Activated CD4-positive, alpha-beta T cell treated with anti-CD3 and anti-CD28 coated beads, Interleukin-2, amount 50 U/mL, for 4 hours (primary cell): ENCODE results near the gene PNCK.

ENCODE experiments used
- DNase-seq, 2 experiments: peaks; one replicate each; pipeline ENCODE4 v3.0.0-alpha.2; 2020

The PNCK gene

GRCh38 chrX:153640736-153641575, 32.7 kb downstream of the PNCK start:
- no peak for DNase-seq

- no peak for DNase-seq
Observed at GRCh38 chrX:153640045-153640686, 33.4 kb downstream of the PNCK start.

- DNase-seq = no peak
Observed at GRCh38 chrX:153639177-153640044, 34.2 kb downstream of the PNCK start.

GRCh38 chrX:153638436-153639176, 35.0 kb downstream of the PNCK start:
- no peak for DNase-seq

- no peak for DNase-seq
Observed at GRCh38 chrX:153638041-153638371, 35.6 kb downstream of the PNCK start.

GRCh38 chrX:153637121-153638040, 36.2 kb downstream of the PNCK start:
- DNase-seq = no peak

GRCh38 chrX:153636716-153637115, 36.9 kb downstream of the PNCK start:
- no peak for DNase-seq

GRCh38 chrX:153635788-153636668, 37.6 kb downstream of the PNCK start:
- no peak for DNase-seq

GRCh38 chrX:153635388-153635787, 38.2 kb downstream of the PNCK start:
- no peak for DNase-seq

GRCh38 chrX:153634832-153635231, 38.8 kb downstream of the PNCK start:
- no peak for DNase-seq

GRCh38 chrX:153634236-153634635, 39.4 kb downstream of the PNCK start:
- no peak for DNase-seq

- DNase-seq = no peak
Observed at GRCh38 chrX:153633607-153634180, 39.9 kb downstream of the PNCK start.

GRCh38 chrX:153633048-153633447, 40.6 kb downstream of the PNCK start:
- no peak for DNase-seq

GRCh38 chrX:153632595-153632946, 41.0 kb downstream of the PNCK start:
- DNase-seq = no peak

GRCh38 chrX:153631907-153632594, 41.6 kb downstream of the PNCK start:
- no peak for DNase-seq

GRCh38 chrX:153631346-153631745, 42.3 kb downstream of the PNCK start:
- DNase-seq = no peak

GRCh38 chrX:153628665-153629064, 44.9 kb downstream of the PNCK start:
- DNase-seq = no peak

GRCh38 chrX:153628129-153628528, 45.5 kb downstream of the PNCK start:
- DNase-seq = no peak

GRCh38 chrX:153627675-153628111, 45.9 kb downstream of the PNCK start:
- no peak for DNase-seq
